WERI-Rb-1 (cell line): ENCODE results near the gene EHD4.

Source experiments
- DNase-seq: peaks from one replicate; pipeline ENCODE4 v3.0.0-alpha.2; 2020
- H3K27ac ChIP-seq: fragments of 250-450 bp; sonication (Bioruptor Pico); 2 replicates; pipeline ENCODE4 v1.5.1; 2020; ENCODE audit warnings: mild to moderate bottlenecking, moderate library complexity
- H3K27me3 ChIP-seq: fragments of 250-450 bp; sonication (Bioruptor Pico); 2 replicates; pipeline ENCODE4 v1.5.1; 2021; ENCODE audit warnings: mild to moderate bottlenecking, low read depth, moderate library complexity; ENCODE audit not compliant: insufficient read depth, severe bottlenecking
- H3K36me3 ChIP-seq: fragments of 250-450 bp; sonication (Bioruptor Pico); 2 replicates; pipeline ENCODE4 v1.5.1; 2020; ENCODE audit warnings: mild to moderate bottlenecking, moderate library complexity
- H3K4me3 ChIP-seq: 2 replicates; pipeline ENCODE4 v1.5.1; 2011; ENCODE audit warnings: low read depth, mild to moderate bottlenecking, control low read depth, low read length
- H3K9me3 ChIP-seq: fragments of 250-450 bp; sonication (Bioruptor Pico); 2 replicates; pipeline ENCODE4 v1.5.1; 2021; ENCODE audit warnings: mild to moderate bottlenecking, moderate library complexity; ENCODE audit not compliant: severe bottlenecking
- TF ChIP-seq, protein P1 (sequence below): IDR thresholded peaks from 2 replicates; pipeline ENCODE4 v1.5.1; 2011; ENCODE audit warnings: low read depth, mild to moderate bottlenecking, control low read depth, inconsistent platforms, low read length

The EHD4 gene

DNA sequence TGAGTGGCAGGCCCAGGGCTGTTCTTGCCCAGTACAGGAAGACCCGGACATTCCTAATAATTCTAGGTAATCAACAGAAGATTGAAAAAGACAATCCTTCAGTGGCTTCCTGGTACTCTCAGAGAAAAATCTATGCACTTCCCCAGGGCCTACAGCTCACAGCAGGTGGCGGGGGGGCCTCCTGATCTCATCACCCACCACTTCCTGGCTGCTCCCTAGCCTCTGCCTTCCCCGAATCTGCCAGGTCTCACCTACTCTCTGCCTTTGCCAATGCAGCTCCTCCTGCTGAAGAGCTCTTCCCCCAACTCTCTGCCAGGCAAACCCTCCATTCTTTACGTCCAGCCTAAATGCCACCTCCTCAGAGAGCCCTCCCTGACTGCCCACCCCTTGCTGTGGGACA, 37.5 kb downstream of the EHD4 start:
- Histone ChIP-seq H3K4me3 (no peak overlapping the region), H3K27ac (no peak overlapping the region), H3K27me3 (no peaks in the 10 kb centered on the region), H3K36me3 (no peaks in the 10 kb centered on the region), H3K9me3 (no peaks in the 10 kb centered on the region)
- DNase-seq, result no peak
- TF ChIP-seq, protein P1, sequence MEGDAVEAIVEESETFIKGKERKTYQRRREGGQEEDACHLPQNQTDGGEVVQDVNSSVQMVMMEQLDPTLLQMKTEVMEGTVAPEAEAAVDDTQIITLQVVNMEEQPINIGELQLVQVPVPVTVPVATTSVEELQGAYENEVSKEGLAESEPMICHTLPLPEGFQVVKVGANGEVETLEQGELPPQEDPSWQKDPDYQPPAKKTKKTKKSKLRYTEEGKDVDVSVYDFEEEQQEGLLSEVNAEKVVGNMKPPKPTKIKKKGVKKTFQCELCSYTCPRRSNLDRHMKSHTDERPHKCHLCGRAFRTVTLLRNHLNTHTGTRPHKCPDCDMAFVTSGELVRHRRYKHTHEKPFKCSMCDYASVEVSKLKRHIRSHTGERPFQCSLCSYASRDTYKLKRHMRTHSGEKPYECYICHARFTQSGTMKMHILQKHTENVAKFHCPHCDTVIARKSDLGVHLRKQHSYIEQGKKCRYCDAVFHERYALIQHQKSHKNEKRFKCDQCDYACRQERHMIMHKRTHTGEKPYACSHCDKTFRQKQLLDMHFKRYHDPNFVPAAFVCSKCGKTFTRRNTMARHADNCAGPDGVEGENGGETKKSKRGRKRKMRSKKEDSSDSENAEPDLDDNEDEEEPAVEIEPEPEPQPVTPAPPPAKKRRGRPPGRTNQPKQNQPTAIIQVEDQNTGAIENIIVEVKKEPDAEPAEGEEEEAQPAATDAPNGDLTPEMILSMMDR, result no peak

DNA sequence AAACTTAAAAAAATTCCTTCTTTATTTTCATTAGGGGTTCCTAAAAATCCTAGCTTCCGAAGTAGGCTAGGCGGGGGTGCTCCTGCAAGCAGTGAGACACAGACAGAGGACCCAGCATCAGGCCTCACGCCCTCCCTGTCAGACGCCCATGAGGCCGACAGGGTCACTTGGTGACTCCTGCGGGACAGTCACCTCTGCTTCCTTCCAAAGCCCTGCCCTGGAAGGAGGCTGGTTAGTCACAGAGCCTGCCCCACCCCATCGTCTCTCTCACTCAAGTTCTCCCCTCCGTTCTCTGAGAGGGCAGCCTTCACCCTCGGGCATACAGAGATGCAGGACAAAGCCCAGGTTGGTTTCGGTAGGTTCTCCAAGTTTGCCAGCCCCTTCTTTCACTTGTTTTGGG, 38.6 kb downstream of the EHD4 start:
- H3K27ac ChIP-seq, result no peak overlapping the region
- TF ChIP-seq, protein P1, result no peak
- no peak for DNase-seq
- H3K36me3 ChIP-seq, result no peaks in the 10 kb centered on the region
- H3K9me3 ChIP-seq, result no peaks in the 10 kb centered on the region
- no peaks in the 10 kb centered on the region for H3K27me3 ChIP-seq
- no peak overlapping the region for H3K4me3 ChIP-seq

DNA sequence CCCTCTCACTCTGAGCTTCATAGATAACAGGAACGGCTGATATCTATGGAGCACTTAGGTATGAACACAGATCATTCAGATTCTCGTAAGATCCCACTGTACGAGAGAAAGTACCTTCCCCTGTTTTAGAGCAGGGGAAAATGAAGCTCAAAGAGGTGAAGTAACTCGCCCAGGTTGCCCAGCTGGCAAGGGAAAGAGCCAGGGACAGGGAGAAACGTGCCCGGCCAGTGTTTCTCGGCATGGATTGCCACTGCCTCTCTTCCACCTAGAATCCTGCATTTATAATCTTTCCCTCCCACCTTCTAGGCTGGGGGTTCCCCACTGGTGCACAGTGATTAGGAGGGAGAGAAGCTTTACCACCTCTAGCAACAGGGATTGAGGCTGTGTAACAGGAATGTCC, 39.0 kb downstream of the EHD4 start:
- no peaks in the 10 kb centered on the region for H3K36me3 ChIP-seq
- TF ChIP-seq, protein P1, result no peak
- no peak overlapping the region for H3K4me3 ChIP-seq
- H3K27me3 ChIP-seq, result no peaks in the 10 kb centered on the region
- H3K27ac ChIP-seq, result no peak overlapping the region
- no peak for DNase-seq
- H3K9me3 ChIP-seq, result no peaks in the 10 kb centered on the region

DNA sequence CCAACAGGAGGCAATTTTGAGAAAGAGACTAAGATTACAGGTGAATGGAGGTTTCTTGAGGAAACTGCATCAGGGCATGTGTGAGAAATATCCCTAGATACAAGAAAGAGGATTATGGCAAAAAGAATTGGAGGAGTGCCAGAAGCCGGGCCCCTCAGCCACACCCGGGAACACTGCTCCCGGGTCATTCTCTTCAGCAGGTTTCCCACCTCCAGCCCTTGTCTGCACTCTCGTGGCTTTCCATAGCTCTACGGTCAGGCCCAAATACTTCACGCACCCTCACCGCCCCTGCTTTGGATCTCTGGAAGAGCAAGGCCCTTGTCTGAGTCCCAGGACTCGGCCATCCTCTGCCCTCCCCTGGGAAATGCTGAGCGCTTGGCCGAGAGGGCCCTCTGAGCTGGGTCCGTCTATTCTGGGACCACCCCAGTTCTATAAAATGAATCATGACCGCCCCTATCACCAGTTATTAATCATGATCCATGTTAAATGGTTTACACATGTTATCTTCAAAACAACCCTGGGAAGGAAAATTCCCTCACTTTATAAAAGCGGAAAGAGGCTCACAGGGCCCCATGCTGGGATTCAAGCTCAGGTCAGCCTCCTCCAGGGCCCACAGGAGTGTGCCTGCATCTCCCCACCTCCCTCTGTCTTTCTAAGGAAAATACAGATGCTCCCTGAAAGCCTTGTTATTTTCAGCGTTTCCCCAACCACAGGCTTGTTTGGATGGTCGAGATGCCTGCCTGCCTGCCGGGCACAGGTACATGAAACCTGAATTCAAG, 39.7 kb downstream of the EHD4 start:
- Histone ChIP-seq H3K27ac (no peak overlapping the region), H3K27me3 (no peaks in the 10 kb centered on the region), H3K36me3 (no peaks in the 10 kb centered on the region), H3K4me3 (no peak overlapping the region), H3K9me3 (no peaks in the 10 kb centered on the region)
- TF ChIP-seq, protein P1, result no peak
- DNase-seq, result no peak

DNA sequence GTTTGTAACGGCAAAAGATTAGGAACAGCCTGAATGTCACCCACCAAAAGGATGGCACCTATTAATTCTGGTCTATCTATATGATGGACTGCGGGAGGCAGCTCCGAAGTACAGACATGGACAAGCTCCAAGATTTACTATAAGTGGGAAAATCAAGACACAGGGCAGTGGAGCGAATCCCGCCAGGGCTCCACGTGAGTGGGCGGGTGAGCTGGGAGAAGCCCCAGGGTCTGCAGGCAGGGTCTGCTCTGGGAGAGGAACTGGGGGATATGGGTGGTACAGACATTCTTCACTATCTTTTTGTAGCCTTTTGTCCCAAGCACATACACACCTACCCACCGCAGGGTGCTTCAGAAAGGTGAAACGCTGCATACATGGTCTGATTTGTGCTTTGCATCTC, 40.3 kb downstream of the EHD4 start:
- no peak overlapping the region for H3K27ac ChIP-seq
- H3K4me3 ChIP-seq, result no peak overlapping the region
- H3K36me3 ChIP-seq, result no peaks in the 10 kb centered on the region
- H3K9me3 ChIP-seq, result no peaks in the 10 kb centered on the region
- no peaks in the 10 kb centered on the region for H3K27me3 ChIP-seq
- DNase-seq, result no peak
- TF ChIP-seq, protein P1, result no peak

DNA sequence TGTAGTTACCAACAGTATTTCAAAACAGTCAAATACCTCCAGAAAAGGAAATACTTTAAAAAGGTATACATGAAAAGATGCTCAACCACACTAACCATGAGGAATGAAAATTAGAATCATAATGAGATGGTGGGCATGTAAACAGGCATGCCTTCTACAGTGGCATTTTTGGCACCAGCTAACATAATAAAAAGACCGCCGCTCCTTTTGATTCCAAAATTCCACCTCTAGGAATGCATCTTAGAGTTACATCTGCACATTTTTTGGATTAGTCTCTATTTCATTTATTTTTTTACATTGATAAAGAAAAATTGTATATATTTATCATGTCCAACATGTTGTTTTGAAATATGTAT, 41.5 kb downstream of the EHD4 start:
- TF ChIP-seq, protein P1, result no peak
- Histone ChIP-seq H3K27ac (no peak overlapping the region), H3K36me3 (no peaks in the 10 kb centered on the region), H3K9me3 (no peaks in the 10 kb centered on the region), H3K27me3 (no peaks in the 10 kb centered on the region), H3K4me3 (no peak overlapping the region)
- no peak for DNase-seq
